Right lobe of liver (tissue), 6 donors: ENCODE data around the gene GZMA. TPM values are rescaled to one million over a fixed set of nuclear protein-coding genes. Genes with fewer than 3 reads are reported as not detected.

Source experiments
- ATAC-seq, 4 donors: fragments of 200-7000 bp; cut with Tn5 transposase; one replicate each; pipeline ENCODE4 v1.9.1; 2020; ENCODE audit warnings: mild to moderate bottlenecking in 4 of 4, moderate library complexity in 4 of 4
- DNase-seq, 3 donors: peaks; one replicate each; pipeline ENCODE4 v3.0.0-alpha.2; 2020
- H3K27ac ChIP-seq, 3 donors: fragments of 200-600 bp; one replicate each; pipeline ENCODE4 v1.8.0; 2022
- H3K27me3 ChIP-seq, 2 donors: fragments of 200-600 bp; one replicate each; pipeline ENCODE4 v1.8.0; 2022
- H3K36me3 ChIP-seq, 4 donors: fragments of 200-600 bp; sonication (generic) in 1 of 4; one replicate each; pipeline versions ENCODE4 v1.5.1 to v1.8.0; 2017 to 2022; ENCODE audit warnings: control low read depth in 1 of 4
- H3K4me1 ChIP-seq, 4 donors: fragments of 200-600 bp; sonication (generic) in 1 of 4; one replicate each; pipeline versions ENCODE4 v1.5.1 to v1.8.0; 2017 to 2022; ENCODE audit warnings: control low read depth in 1 of 4
- H3K4me3 ChIP-seq, 3 donors: fragments of 200-600 bp; one replicate each; pipeline ENCODE4 v1.8.0; 2022
- H3K9me3 ChIP-seq, 4 donors: fragments of 200-600 bp; sonication (generic) in 1 of 4; one replicate each; pipeline versions ENCODE4 v1.5.1 to v1.8.0; 2017 to 2022; ENCODE audit warnings: control low read depth in 1 of 4
- POLR2A ChIP-seq: fragments of 450-650 bp; IDR thresholded peaks from one replicate; pipeline ENCODE4 v1.6.1; 2017; ENCODE audit warnings: antibody characterized with exemption, mild to moderate bottlenecking
- WGBS: methylation state at CpG from one replicate; pipeline ENCODE4 v1.1.6; 2018; ENCODE audit warnings: low coverage, low lambda C conversion rate; ENCODE audit not compliant: insufficient coverage; ENCODE audit errors: missing lambda C conversion rate; 5-methylcytosine and 5-hydroxymethylcytosine counted together
- intact Hi-C, 2 donors: fragments of 100-400 bp; cut with DNase I; formaldehyde crosslinking; loops; one replicate each; pipeline versions ENCODE4 v1.11.2 to v1.14.1; 2022
- total RNA-seq, 6 experiments: library from RNA; depleted of rRNA in 2 of 6; stranded (reverse); fragments of >200 nt in 2 of 6; fragmentation: NEBNext Ultra II Directional in 3 of 6; extraction: Animal tissue kit (Norgen Biotek cat#: 25700) in 3 of 6; gene quantifications; one replicate each; pipeline versions ENCODE4 v1.1.0 to v1.2.4, GENCODE V29; 2016 to 2023
- TF ChIP-seq, protein P1 (sequence below), 4 donors: fragments of 200-600 bp in 3 of 4; fragments of 450-650 bp in 1 of 4; IDR thresholded peaks; one replicate each; pipeline versions ENCODE4 v1.5.1 to v1.8.0; 2016 to 2022; ENCODE audit warnings: antibody characterized with exemption in 4 of 4, mild to moderate bottlenecking in 2 of 4
- donor health status: DM: no; HTN: yes; CAD: no.
- donor health status: DM: no; HTN: no; CAD: no.
- donor health status: DM: no; HTN: no; CAD: no.
- donor health status: DM: no; HTN: yes; CAD: no.
- donor health status: DM: no; HTN: yes; CAD: no.

The GZMA gene
- total RNA-seq, 6 experiments from 2014 or later, result 0.53 to 2.9 (median 1.8) TPM

DNA sequence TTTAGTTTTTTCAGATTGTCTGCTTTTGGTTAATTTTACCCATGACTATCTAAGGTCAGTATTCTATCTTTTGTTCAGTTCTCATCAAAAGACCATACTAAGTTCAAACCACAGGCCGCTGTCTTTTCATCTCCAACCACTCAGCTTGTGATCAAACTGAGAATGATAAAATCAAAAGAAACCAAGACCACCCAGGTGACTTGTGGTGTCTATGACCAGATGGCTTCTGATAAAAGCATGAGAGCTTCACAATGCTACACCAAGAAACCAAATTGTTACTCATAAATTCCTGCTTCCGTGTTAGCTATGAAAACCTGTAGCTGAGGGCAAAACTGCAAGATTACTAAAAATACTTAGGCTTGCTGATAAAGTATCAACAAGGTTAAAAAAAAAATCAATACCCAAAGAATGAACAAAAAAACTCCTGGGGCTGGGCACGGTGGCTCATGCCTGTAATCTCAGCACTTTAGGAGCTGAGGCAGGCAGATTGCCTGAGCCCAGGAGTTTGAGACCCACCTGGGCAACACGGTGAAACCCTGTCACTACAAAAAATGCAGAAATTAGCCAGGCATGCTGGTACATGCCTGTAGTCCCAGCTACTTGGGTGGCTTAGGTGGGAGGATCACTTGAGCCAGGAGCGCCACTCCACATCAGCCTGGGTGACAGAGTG lies 31.7 kb downstream of the GZMA start:
- intact Hi-C loops, result no loop called here
- no peaks in the 10 kb centered on the region for H3K36me3 ChIP-seq

DNA sequence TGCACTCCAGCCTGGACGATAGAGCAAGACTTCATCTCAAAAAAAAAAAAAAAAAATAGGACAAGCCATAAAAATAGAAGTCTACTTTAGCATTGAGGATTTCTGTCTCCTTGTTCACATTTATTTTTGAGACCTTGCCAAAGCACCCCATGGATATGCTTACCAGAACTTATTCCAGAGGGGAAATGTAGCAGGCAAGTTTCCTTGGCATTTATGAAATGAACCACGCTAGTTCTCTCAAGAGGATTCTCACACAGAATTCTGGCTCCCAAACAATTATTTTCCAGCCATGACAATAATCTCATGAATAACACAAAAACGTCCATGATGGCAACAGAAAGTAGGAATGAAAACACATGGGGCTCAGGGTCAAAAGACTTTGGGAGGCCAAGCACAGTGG lies 34.1 kb downstream of the GZMA start:
- no peaks in the 10 kb centered on the region for H3K27me3 ChIP-seq
- intact Hi-C loops, result no loop called here
- H3K27ac ChIP-seq, result no peak overlapping the region
- H3K4me1 ChIP-seq, result no peaks in the 10 kb centered on the region
- no peaks in the 10 kb centered on the region for H3K9me3 ChIP-seq
- no peak for DNase-seq
- no peak for ATAC-seq
- H3K4me3 ChIP-seq, result no peak overlapping the region
- TF ChIP-seq POLR2A, result no peak
- TF ChIP-seq, protein P1, sequence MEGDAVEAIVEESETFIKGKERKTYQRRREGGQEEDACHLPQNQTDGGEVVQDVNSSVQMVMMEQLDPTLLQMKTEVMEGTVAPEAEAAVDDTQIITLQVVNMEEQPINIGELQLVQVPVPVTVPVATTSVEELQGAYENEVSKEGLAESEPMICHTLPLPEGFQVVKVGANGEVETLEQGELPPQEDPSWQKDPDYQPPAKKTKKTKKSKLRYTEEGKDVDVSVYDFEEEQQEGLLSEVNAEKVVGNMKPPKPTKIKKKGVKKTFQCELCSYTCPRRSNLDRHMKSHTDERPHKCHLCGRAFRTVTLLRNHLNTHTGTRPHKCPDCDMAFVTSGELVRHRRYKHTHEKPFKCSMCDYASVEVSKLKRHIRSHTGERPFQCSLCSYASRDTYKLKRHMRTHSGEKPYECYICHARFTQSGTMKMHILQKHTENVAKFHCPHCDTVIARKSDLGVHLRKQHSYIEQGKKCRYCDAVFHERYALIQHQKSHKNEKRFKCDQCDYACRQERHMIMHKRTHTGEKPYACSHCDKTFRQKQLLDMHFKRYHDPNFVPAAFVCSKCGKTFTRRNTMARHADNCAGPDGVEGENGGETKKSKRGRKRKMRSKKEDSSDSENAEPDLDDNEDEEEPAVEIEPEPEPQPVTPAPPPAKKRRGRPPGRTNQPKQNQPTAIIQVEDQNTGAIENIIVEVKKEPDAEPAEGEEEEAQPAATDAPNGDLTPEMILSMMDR (IDR thresholded peaks at IDR 0.05), result no peak
- no peaks in the 10 kb centered on the region for H3K36me3 ChIP-seq
- WGBS, result 65% methylated on average over 3 of the region's 3 CpGs

More for the DNA sequence above, 31.7 kb downstream of the GZMA start:
- ATAC-seq (no peak), DNase-seq (no peak)
- 69% methylated on average over 5 of the region's 5 CpGs for WGBS
- Histone ChIP-seq H3K27me3 (no peaks in the 10 kb centered on the region), H3K9me3 (no peaks in the 10 kb centered on the region), H3K27ac (no peak overlapping the region), H3K4me1 (no peaks in the 10 kb centered on the region), H3K4me3 (no peak overlapping the region)
- TF ChIP-seq POLR2A, result no peak
- TF ChIP-seq, protein P1 (IDR thresholded peaks at IDR 0.05), result no peak

DNA sequence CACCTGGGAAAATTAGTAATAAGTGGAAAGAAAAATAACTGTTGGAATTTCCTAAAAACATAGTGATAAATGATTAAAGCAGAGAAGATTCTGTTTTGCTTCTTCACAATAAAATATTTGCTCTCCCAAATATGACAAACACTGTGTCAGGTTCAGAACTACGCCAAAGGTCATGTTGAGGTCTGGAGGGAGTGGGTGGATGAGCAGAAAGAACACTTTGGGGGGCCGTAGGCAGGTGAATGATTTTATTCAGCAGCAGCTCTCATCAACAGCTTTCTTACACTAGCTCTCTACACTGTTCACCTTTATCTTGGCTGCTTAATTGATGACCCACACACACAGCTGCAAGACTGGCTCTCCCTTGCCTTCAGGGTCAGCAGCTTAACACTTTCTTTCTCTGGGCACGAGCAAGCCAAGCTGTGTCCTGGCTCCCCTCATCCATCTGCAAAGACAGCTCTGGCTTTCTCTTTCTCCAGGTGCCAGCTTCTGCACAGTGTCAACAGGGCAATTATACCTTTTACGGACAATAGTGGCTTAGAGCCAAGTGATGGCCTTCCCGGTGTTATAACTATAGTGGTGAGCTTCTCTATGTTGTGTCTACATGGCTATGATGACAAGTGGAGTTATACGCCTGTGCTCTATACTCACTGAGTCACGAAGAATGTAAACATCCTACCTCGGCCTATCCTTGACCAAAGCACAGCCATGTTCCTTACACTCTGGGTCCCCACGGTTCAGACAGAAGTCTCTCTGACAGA lies 38.6 kb downstream of the GZMA start:
- Histone ChIP-seq H3K4me3 (no peak overlapping the region), H3K27me3 (no peaks in the 10 kb centered on the region), H3K27ac (no peak overlapping the region), H3K4me1 (no peaks in the 10 kb centered on the region), H3K36me3 (no peaks in the 10 kb centered on the region), H3K9me3 (no peaks in the 10 kb centered on the region)
- 70% methylated on average over 5 of the region's 9 CpGs for WGBS
- TF ChIP-seq POLR2A, result no peak
- no peak for ATAC-seq
- intact Hi-C loops, result no loop called here
- DNase-seq, result no peak

- no peaks in the 10 kb centered on the region for H3K36me3 ChIP-seq
- H3K27ac ChIP-seq, result no peak overlapping the region
- intact Hi-C loops, result no loop called here
- no peaks in the 10 kb centered on the region for H3K9me3 ChIP-seq
- no peaks in the 10 kb centered on the region for H3K27me3 ChIP-seq
- no peaks in the 10 kb centered on the region for H3K4me1 ChIP-seq
- WGBS, result 81% methylated on average over 7 of the region's 9 CpGs
- TF ChIP-seq, protein P1 (IDR thresholded peaks at IDR 0.05), result no peak
- TF ChIP-seq POLR2A, result no peak
- no peak overlapping the region for H3K4me3 ChIP-seq
- DNase-seq, result no peak
- ATAC-seq, result no peak
These were observed 39.7 kb downstream of the GZMA start for GRCh38 chr5:55141945-55142690.
